ENCODE measurements around the gene PCP4.
"Not testable (repeated sequence)": the region's sequence is repeated elsewhere in the genome, so short reads cannot be mapped to it uniquely, and the experiment has no call there.

PCP4 gene

GRCh38 chr21:39866093-39866492 is 1.1 kb upstream of the PCP4 start:
- no peak for DNase-seq

DNA sequence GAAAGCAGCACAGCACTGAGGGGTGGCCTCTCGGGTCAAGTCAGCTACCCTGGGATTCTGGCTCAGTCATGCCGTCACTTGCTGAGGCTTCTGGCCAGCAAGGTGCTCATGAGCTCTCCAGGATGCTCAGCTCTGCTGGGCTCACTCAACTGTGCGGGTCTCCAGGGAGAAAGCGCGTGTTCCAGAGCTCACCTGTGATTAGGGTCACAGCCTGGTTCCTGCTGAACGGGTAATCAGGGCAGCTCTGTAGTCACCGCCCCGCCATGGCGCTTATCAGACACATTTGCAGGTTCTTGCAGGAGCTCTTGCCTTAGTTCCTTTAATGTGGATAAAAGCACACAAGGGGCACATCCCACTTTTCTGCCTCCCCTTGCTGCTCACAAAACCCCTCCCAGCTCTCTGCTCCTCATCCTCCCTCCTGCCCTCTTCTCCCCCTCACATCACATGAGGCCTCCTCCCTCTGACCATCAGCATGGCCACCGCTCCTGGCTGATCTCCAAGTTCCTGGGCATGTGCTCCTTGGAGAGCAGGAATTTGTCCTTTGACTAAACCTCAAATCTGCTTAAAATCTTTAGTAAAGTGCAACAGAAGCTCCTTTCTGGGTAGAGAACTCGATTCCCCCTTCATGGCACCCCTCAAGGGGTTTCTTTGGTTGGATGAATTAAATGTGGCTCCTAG is 2.0 kb downstream of the PCP4 start:
- no peak for DNase-seq

DNA sequence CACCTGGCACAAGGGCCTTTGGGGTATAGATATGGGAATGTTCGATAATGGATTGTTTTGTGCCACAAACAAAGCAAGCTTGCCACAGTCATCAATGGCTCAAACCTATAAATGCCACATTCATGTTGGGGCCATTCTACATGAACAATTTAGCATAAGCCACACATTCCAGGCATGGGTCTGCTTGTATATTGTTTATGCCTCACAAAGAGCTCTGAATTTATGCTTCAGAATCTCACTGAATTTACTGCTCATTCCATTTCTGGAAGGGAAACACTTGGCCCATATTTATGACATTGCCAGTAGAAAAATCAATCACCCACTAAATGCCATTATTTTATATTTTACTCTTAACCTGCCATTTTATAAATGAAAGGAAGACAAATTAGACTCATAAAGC is 6.4 kb downstream of the PCP4 start:
- no peak for DNase-seq

- DNase-seq = no peak
These were observed 7.0 kb downstream of the PCP4 start for GRCh38 chr21:39874206-39874605.

GRCh38 chr21:39874759-39875158 is 7.5 kb downstream of the PCP4 start:
- no peak for DNase-seq

DNA sequence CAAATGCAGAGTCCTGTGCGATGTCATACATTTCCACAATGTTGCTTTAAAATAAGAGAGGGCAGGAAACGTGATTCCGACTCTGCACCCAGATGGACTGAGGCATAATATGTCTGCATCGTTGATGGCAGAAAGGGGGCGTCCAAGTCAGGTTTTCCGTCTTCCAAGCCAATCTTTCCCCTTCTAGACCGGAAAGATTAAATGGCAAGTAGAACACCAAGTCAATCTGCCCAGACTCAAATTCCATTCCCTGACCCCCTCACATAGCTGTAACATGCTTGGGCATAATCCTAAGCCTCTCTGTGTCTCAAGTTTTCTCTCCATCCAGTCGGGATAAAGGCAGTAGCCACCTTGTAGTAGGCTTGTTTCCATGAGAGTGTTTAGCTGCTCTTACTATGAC is 14.4 kb downstream of the PCP4 start:
- DNase-seq = no peak

DNA sequence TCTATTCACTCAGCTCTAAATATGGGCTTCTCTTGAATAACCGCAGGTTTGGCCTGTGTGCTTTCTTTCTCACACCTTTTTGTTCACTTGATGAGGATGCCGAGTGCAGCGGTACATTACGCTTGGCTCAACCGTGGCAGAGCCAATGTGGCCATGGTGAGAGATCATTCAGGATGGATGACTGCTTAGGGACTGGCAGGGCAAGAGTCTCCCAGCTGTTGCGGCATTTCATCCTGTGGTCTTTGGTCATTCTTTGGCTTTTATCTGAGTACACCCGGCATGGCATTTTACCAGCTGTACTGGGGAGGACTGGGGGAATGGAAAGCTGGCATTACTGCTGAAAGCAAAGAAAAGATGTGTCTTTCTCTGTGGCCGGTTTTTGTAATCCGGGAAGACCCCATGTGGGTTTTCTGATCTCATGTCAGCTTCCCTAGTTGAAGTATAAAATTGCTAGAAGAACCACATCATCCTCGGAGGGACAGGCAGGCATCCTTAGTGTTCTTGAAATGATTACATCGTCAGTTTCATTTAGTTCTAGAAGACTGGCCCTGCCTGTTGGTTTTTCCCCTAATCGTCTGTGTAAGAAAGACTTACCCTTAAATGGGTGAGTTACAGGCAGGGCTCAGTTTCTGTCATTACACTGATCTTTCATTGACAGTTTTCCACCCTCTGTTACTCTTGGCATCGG is 15.1 kb downstream of the PCP4 start:
- DNase-seq = no peak

GRCh38 chr21:39882839-39883195 is 15.6 kb downstream of the PCP4 start:
- no peak for DNase-seq

DNA sequence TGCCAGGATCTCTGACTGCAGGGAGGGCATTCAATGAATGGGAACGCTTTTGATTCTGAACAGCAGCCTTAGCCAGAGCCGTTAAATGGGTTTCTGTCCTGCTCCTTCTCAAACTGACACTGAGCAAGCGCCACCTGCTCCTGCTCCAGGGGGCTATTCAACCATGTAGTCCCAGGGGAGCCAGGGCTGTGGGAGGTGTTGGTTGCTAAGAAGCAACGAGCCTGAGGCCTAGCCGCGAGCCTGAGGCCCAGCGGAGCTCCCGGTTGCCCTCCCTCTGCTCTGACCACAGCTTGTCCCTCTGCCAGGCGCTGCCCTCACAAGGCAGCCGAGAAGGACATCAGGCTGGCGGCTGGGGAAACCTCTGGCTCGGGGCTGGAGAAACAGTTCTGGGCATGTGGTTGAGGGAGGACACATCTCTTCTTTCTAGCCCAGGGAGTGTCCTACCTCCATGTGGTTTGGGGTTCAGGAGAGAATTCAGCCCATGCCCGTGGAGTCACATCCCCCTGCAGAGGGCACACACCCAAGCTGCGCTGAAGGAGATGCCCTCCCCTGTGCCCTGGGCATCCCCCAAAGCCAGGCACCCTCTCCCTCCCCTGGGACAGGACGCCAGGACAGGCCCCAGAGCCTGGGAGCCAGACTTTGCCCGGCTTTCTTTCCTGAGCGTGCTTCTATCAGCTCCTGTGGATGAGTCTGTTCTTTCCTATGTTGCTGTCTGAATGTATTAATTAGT is 18.0 kb downstream of the PCP4 start:
- no peak for DNase-seq

GRCh38 chr21:39888848-39889247 is 21.6 kb downstream of the PCP4 start:
- DNase-seq = no peak

DNA sequence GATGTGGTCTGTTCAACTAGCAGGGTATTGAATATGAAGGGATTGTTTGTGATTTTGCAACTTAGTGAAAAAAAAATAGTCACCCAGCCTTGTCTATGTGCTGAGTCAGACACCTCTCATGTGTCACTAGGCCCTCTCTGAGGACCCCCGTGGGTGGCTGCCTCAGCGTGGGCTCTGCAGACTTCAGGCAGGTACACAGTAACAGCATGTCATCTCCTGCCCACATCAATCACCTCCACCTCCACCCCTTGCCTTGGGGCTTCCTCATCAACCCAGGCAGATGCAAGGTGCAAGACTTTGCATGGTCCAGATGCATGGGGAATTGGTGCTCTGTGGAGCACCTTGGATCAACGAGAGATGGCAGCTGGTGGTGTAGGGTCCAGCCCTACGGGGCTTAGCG is 23.9 kb downstream of the PCP4 start:
- no peak for DNase-seq

DNA sequence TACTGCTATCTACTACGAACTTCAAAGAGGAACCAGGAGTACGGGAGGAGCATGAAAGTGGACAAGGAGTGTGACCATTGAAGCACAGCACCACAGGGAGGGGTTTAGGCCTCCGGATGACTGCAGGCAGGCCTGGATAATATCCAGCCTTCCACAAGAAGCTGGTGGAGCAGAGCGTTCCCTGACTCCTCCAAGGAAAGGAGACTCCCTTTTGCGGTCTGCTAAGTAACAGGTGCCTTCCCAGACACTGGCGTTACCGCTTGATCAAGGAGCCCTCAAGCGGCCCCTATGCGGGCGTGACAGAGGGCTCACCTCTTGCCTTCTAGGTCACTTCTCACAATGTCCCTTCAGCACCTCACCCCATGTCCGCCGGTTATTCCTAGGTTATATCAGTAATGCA is 24.6 kb downstream of the PCP4 start:
- DNase-seq = not testable (repeated sequence)

- no peak for DNase-seq
These were observed 33.3 kb downstream of the PCP4 start for GRCh38 chr21:39900491-39900890.

- DNase-seq = no peak
These were observed 33.7 kb downstream of the PCP4 start for GRCh38 chr21:39900911-39901310.

- no peak for DNase-seq
These were observed 35.7 kb downstream of the PCP4 start for GRCh38 chr21:39902986-39903385.

- no peak for DNase-seq
These were observed 37.2 kb downstream of the PCP4 start for GRCh38 chr21:39904457-39904856.

DNA sequence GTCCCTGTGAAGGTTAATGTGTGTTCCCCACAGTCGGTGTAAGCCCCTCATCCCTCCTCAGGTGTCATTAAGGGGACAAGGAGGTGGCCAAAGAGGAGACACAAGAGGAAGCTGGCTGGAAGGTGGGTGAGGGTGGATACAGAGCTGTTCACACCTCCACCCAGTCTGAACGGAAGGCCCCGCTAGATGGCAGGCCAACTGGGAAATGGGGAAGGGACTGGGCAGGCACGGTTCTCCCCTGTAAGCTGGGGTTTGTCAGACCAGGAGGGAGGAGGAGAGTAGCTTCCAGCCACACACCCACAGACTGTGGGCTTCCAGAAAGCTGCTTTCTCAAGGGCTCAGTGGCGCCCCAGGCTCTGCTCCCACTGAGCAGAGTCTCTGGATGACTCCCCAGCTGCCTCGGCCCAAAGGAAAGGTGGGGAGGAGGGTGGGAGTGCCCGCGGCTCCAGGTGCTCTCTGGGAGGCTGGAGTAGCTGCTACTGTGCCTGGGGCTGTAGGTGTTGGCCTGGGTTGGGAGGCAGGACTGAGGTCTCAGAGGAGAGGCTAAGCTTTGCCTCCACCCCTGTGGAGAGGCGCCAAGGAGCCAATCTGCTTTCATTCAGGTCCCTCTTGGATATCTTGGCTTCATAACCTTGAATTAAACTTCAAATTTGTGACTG is 41.2 kb downstream of the PCP4 start:
- DNase-seq = no peak

DNA sequence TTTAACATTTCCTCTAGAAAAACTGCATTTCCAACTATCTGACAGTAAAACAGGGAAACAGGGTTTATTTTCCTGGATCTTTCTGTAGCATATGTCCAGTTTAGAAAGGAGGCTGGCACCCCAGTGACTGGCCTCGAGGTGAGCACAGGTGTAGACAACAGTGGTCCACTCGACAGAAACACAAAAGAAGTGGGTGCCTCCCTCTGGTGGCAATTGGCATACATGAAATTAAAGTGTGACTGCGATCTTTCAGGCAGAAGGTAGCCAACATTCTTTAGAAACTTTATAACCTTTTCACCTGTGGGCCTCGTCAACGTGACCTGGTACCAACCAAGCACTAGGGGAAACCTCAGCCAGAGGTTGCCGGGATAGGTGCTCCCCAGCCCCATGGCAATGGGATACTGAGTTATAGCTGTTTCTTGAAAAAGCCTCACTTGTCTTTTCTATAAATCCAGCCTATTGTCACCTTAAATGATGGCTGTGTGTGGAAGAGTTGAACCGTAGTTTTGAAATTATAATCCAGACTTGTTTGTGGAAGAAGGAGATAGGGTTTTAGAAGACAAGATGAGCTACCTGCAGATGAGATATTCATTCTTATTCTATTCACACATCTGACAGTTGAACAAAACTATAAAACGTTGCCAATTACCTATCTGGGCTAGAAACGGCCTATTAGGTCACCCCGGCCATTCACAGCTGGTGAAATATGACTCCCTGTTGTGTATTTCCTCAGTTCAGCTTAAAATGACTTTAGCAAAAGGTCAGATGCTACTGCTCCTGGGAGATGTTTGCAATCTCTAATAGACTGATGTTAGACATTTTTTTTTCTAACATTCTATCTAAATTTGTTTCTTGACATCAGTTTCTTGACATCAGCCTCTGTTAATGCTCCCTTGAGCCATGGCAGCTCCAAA is 44.3 kb downstream of the PCP4 start:
- DNase-seq = no peak

DNA sequence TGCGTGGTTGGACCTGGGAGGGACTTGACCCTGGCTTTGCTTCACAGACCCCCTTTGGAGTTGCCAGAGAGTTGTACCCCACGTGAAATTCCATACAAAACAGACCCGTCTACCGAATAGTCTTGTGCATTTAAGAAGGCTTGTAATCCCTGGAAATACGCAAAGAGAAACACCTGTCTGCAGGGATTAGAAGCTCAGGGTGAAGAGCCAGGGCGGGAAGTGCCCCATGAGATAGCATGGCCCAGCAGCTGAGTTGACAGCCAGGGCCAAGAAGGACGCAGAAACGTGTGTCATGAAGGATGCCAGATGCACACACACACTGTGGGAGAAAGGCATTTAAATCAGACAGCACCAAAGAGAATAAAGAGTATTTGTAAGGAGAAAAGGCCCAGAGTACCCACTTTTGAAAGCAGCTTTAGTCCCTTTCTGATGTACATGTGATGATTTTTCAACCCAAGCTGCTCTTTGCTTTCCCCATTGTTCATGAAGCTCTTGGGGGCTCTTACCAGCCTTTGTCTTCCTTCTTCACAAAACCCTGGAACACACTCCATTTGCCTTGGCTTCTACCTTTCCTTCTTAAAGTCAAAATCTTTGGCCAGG is 46.6 kb downstream of the PCP4 start:
- DNase-seq = no peak

DNA sequence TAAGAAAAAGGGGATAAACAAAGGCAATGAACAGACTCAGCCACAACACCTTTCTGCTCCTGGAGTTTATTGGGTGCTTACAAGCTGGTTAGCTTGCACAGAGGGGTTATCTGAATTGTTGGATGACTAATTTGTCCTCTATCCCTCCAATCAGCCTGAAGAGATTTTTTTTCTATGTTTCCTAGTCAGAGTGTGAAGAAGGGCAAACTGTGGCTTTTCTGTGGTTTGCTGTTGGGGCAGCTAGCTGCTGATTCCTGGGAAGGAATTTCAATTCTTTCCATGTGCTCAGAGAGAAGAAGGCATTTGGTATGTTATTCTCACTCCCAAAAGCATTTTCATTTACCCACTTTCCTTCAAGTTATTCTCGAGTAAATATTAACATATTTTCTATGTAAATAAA is 48.6 kb downstream of the PCP4 start:
- no peak for DNase-seq

GRCh38 chr21:39918558-39918957 is 51.3 kb downstream of the PCP4 start:
- no peak for DNase-seq

DNA sequence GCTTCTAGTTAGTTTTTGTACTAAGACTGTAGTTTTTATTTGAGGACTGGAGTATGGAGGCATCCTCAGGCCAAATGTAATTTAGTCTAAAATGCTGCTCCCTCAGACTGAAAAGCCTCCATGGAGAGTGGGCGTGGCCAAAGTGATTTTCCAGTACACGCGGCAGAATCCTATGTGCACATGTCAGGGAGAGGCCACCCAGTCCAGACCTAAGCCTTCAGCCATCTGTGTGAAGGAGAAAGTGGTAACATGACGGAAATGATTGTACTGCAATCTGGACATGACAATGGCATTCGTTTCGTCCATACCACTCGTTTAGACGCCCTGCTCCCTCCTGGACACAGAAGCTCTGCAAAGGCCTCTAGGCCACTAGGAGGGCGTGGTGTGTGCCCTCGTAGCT is 56.2 kb downstream of the PCP4 start:
- DNase-seq = no peak
